Type B pancreatic cell (in vitro differentiated cells): ENCODE results near the gene CTNND2. TPM values are rescaled to one million over a fixed set of nuclear protein-coding genes. Genes with fewer than 3 reads are reported as not detected.

Experiments used
- DNase-seq: peaks from one replicate; pipeline ENCODE4 v3.0.0; 2021; ENCODE audit warnings: mixed read lengths; ENCODE audit not compliant: unreplicated experiment; ENCODE audit errors: extremely low spot score
- H3K27ac Mint-ChIP-seq: 2 replicates; pipeline ENCODE4 v1.8.0; 2021; ENCODE audit warnings: mild to moderate bottlenecking, mixed read lengths
- H3K27me3 Mint-ChIP-seq: 2 replicates; pipeline ENCODE4 v1.8.0; 2021; ENCODE audit warnings: mixed read lengths
- H3K36me3 Mint-ChIP-seq: 2 replicates; pipeline ENCODE4 v1.8.0; 2021; ENCODE audit warnings: mixed read lengths
- H3K4me1 Mint-ChIP-seq: one replicate; pipeline ENCODE4 v1.8.0; 2021; ENCODE audit warnings: mixed read lengths; ENCODE audit not compliant: unreplicated experiment
- H3K4me3 Mint-ChIP-seq: 2 replicates; pipeline ENCODE4 v1.8.0; 2021; ENCODE audit warnings: mild to moderate bottlenecking, mixed read lengths
- H3K9me3 Mint-ChIP-seq: 2 replicates; pipeline ENCODE4 v1.8.0; 2021; ENCODE audit warnings: mixed read lengths
- total RNA-seq: library from RNA; stranded (reverse); gene quantifications from 2 replicates; pipeline ENCODE4 v1.2.1, GENCODE V29; 2021; ENCODE audit warnings: low replicate concordance
- TF ChIP-seq, protein P1 (sequence below): fragments of 200-600 bp; sonication (generic); conservative IDR thresholded peaks from 2 replicates; pipeline ENCODE4 v1.5.0; 2021; ENCODE audit warnings: antibody characterized with exemption, mild to moderate bottlenecking

The CTNND2 gene
- total RNA-seq, 1 donor from 2014 or later = 49.5 TPM

DNA sequence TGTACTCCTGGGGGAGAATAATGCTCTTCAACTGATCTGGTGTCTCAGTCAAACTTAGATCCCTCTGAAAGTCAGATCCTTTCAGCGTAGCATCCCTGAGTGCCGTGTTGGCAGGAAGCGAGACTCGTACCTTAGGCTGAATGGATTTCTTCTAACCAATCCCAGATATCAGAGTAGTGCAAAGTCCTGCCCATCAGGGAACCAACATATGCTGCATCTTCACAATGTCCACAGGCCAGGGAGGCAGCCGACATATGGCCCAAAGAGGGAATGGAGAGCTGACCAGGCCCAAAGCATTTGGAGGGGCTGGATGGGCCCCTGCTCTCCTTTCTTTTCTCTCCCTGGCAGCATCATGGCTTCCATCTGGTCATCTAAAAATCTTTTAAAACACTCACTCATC is 646.2 kb downstream of the CTNND2 start:
- Mint-ChIP-seq H3K36me3 (no peaks in the 10 kb centered on the region), H3K4me3 (no peak overlapping the region), H3K27me3 (no peaks in the 10 kb centered on the region), H3K9me3 (no peaks in the 10 kb centered on the region), H3K4me1 (peaks cover 4% of the 10 kb centered on the region), H3K27ac (no peak overlapping the region)
- TF ChIP-seq, protein P1, sequence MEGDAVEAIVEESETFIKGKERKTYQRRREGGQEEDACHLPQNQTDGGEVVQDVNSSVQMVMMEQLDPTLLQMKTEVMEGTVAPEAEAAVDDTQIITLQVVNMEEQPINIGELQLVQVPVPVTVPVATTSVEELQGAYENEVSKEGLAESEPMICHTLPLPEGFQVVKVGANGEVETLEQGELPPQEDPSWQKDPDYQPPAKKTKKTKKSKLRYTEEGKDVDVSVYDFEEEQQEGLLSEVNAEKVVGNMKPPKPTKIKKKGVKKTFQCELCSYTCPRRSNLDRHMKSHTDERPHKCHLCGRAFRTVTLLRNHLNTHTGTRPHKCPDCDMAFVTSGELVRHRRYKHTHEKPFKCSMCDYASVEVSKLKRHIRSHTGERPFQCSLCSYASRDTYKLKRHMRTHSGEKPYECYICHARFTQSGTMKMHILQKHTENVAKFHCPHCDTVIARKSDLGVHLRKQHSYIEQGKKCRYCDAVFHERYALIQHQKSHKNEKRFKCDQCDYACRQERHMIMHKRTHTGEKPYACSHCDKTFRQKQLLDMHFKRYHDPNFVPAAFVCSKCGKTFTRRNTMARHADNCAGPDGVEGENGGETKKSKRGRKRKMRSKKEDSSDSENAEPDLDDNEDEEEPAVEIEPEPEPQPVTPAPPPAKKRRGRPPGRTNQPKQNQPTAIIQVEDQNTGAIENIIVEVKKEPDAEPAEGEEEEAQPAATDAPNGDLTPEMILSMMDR = no peak
- no peak for DNase-seq

DNA sequence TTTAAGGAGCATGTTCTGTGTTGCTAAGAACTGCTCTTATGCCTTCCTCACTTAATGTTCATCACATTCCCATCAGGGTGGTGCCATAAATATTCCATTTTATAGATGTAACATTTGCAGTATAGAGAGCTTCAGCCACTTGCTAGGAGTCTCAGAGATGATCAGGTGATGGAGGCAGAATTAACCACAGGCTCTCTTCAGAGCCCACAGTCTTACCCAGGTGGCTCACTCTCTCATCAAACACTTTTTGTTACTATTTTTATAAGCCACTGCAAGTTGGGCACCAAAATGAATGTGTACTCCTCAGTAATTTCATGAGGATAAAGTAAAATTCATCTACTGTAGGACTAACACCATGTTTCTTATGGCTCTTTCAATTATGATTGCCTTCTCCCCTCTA is 651.7 kb downstream of the CTNND2 start:
- H3K4me1 Mint-ChIP-seq = peaks cover 17% of the 10 kb centered on the region
- H3K36me3 Mint-ChIP-seq = peaks cover 3% of the 10 kb centered on the region
- H3K4me3 Mint-ChIP-seq = no peak overlapping the region
- TF ChIP-seq, protein P1 = no peak
- no peaks in the 10 kb centered on the region for H3K9me3 Mint-ChIP-seq
- no peaks in the 10 kb centered on the region for H3K27me3 Mint-ChIP-seq
- H3K27ac Mint-ChIP-seq = peak overlapping the region; percentile 56
- no peak for DNase-seq

DNA sequence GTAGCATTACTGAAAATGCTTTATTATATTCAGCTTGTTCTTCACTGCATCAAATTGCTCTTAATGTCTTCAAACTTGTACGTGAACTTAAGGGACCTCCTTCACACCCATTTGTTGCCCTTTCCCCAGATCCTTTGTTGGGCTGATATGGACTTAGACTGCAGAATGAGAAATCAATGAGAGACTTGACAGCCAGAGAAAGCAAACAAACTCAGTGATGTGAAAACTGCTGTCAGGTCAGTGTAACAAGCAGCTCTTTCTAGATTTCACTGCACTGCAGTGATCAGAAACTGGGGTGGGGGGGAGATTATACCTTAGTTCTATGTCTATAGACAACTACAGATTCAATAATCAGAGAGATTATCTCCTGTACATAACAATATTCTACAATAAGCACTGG is 652.2 kb downstream of the CTNND2 start:
- TF ChIP-seq, protein P1 = no peak
- no peak for DNase-seq
- H3K4me3 Mint-ChIP-seq = peak overlapping the region; percentile 11
- H3K4me1 Mint-ChIP-seq = peaks cover 15% of the 10 kb centered on the region
- peak overlapping the region; percentile 56 for H3K27ac Mint-ChIP-seq
- no peaks in the 10 kb centered on the region for H3K27me3 Mint-ChIP-seq
- peaks cover 3% of the 10 kb centered on the region for H3K36me3 Mint-ChIP-seq
- no peaks in the 10 kb centered on the region for H3K9me3 Mint-ChIP-seq

DNA sequence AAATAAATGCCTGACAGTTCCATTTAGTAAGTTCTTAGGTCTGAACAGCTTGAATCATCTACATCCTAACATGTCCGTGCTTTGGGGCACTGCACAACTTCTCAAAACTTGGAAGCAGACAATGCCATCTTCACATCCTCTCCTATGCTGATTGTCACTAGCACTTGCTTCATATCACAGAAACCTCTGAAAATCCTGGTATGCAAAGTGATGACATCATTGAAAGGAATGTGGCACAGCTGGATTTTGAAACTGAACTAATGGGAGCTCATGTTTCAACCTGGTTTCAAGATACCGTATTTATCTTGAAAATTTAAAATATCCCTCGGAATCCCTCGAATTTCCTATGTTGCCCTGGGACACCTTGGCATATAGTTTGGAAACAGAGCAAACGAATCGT is 653.0 kb downstream of the CTNND2 start:
- Mint-ChIP-seq H3K27ac (peak overlapping the region; percentile 89), H3K36me3 (peaks cover 3% of the 10 kb centered on the region), H3K4me3 (peak overlapping the region; percentile 77), H3K4me1 (peaks cover 13% of the 10 kb centered on the region), H3K9me3 (no peaks in the 10 kb centered on the region), H3K27me3 (no peaks in the 10 kb centered on the region)
- TF ChIP-seq, protein P1 = no peak
- no peak for DNase-seq

DNA sequence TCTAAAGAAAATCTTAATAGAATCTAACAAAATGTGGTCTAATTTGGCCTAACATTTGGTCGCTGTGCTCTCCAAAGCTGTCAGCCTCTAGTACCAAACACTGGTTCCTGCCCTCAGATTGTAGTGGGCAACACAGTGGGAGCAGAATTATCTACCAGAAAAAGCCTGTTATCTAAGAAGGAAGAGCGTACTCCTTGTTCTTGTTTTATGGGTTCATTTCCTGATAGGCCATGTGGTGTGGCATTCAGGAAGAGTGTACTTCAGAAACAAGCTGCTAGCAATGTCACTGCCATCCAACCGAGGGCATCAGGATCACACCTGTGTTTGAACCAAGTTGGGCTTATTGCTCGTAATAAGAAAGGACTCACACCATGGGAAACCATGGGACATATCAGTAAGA is 655.3 kb downstream of the CTNND2 start:
- TF ChIP-seq, protein P1 = no peak
- H3K36me3 Mint-ChIP-seq = peaks cover 6% of the 10 kb centered on the region
- peak overlapping the region; percentile 9 for H3K27ac Mint-ChIP-seq
- no peak overlapping the region for H3K4me3 Mint-ChIP-seq
- DNase-seq = no peak
- H3K27me3 Mint-ChIP-seq = no peaks in the 10 kb centered on the region
- no peaks in the 10 kb centered on the region for H3K9me3 Mint-ChIP-seq
- peaks cover 13% of the 10 kb centered on the region for H3K4me1 Mint-ChIP-seq

DNA sequence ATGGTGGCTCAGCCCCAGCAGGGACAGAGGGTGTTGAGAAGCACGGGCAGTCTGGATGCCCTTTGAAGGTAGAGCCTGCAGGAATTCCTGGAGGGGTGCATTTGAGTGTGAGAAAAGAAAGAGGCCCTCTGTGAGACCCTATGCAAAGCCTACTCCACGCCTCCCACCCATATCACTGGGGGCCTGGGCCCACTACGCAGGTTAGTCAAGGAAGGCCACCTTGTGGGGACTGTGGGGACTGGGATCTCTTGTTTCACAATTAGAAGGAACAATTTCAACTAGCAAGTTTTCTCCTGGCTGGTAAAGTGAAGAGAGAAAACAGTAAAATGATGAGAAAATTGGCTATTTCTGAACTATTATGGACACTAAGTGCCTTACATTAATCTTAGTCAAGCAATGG is 657.0 kb downstream of the CTNND2 start:
- TF ChIP-seq, protein P1 = peak; percentile 37
- Mint-ChIP-seq H3K9me3 (no peaks in the 10 kb centered on the region), H3K4me1 (peaks cover 10% of the 10 kb centered on the region), H3K27me3 (no peaks in the 10 kb centered on the region), H3K4me3 (no peak overlapping the region), H3K27ac (no peak overlapping the region), H3K36me3 (peaks cover 6% of the 10 kb centered on the region)
- DNase-seq = no peak
